Measurements from ENCODE around the gene KLF5.
"Not testable (repeated sequence)": the region's sequence is repeated elsewhere in the genome, so short reads cannot be mapped to it uniquely, and the experiment has no call there.

KLF5 gene

GRCh38 chr13:73058736-73059459, at the start of gene KLF5:
Gene KLF5 (plus strand): TSS chr13:73059005. CDS start chr13:73059328, 323 bp downstream.
- peak; percentile 93 to 95 for DNase-seq (ENCODE audit: low read depth in 2 of 2)

DNA sequence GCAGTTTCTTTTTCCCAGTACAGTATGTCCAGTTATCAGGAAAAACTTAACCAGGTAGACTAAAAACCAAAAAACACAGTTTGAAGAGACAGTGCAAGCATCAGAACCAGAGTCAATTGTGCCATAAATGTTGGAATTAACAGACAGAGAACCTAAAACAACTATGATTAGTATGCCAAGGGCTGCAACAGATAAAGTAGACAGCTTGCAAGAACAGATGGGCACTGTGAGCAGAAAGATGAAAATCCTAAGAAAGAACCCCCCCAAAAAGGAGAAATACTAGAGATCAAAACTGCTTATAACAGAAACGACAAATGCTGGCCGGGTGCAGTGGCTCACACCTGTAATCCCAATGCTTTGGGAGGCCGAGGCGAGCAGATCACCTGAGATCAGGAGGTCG, 47.1 kb upstream of the KLF5 start:
- no peak for DNase-seq (ENCODE audit: low read depth in 2 of 2)

DNA sequence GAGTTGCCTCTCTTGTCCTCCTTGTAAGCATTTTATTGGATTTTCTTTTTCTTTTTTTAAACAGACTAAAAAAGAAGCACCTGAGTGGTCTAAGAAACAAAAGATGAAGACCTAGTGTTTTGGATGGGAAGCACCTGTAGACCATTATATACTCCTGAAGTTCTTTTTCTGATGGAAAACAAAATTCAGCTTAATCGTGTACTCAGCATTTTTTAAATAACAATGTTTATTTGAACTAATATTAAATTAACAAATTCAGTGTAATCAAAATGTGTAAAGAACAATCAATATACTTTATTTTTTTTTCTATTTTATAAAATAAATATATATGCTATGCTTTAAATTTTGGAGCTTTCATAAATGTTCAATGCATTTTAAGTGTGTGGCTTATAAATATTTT, 43.0 kb upstream of the KLF5 start:
- no peak for DNase-seq (ENCODE audit: low read depth in 2 of 2)

DNA sequence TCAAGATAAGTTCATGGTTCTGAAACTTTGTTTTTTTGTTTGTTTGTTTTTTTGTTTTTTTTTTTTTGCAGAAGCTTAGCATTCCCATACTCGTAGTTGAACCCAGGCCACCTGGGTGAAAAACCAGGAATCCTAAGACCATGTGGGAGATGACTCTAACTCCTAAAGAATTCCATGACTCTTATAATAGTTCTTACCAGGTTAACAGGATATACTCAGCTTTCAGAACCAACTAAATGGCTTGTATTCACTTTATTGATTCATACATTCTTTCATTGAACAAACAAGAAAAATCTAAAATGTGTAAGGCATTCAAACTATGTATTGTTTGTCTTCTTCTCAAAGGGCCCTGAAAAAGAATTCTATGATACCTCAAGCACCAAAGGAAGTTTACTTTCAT, 40.5 kb upstream of the KLF5 start:
- no peak for DNase-seq (ENCODE audit: low read depth in 2 of 2)

GRCh38 chr13:73025217-73026012, 33.4 kb upstream of the KLF5 start:
- DNase-seq (ENCODE audit: low read depth in 2 of 2): no peak

DNA sequence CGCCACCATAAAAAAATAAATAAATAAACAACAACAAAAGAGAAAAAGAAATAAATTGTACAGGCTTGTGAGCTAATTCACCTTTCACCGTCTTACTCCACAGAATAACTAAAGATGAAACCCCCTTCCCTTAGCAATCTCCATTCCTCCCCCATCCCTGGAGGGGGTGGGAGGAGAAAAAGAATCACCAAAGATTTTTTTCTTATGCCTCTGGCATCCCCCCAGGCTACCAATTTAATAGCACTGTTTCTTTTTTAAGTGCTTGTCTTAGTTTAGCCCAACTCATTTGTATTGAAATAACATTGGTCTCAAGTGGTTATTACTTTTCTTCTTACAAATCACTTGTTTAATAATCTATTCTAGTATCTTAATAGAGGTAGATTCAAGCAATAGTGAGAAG, 23.9 kb upstream of the KLF5 start:
- no peak for DNase-seq (ENCODE audit: low read depth in 2 of 2)

DNA sequence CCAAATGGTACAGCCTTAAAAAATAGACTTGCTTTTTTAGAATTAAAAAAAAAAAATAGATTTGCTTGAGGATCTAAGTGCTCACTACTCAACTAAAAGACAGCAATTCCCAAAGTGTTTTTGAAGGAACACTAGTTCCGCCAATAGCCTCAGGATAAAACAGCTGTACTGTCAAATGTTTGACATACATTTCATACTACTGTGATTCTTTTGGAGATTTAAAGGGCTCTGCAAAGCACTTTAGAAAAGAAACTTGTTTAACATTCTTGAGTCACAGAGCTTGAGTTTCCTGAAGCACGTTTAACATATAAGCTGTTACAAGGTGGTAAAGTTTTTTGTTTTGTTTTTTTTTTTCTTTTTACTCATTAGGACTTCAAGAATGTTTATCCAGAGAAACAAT, 23.1 kb upstream of the KLF5 start:
- DNase-seq (ENCODE audit: low read depth in 2 of 2): no peak

GRCh38 chr13:73036566-73036965, 22.2 kb upstream of the KLF5 start:
- DNase-seq (ENCODE audit: low read depth in 2 of 2): no peak

DNA sequence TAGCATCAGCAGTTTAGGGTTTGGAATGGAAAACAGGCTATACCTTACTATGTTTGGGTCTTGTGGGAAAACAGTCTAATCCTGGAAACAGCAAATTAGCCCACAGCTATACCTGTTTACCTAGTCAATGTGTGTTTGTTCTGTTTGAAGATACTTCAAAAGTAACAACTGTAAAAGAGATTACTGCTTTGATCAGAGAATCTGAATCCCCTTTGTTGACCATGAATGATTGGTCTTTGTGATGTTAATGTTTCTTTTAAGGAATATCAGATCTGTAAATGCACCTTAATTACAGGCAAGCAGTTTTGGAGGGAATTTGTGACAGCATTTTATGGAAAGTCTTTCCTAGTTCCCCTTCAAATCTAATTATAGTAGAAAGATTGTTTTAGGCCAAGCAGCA, 20.7 kb upstream of the KLF5 start:
- DNase-seq (ENCODE audit: low read depth in 2 of 2): no peak

DNA sequence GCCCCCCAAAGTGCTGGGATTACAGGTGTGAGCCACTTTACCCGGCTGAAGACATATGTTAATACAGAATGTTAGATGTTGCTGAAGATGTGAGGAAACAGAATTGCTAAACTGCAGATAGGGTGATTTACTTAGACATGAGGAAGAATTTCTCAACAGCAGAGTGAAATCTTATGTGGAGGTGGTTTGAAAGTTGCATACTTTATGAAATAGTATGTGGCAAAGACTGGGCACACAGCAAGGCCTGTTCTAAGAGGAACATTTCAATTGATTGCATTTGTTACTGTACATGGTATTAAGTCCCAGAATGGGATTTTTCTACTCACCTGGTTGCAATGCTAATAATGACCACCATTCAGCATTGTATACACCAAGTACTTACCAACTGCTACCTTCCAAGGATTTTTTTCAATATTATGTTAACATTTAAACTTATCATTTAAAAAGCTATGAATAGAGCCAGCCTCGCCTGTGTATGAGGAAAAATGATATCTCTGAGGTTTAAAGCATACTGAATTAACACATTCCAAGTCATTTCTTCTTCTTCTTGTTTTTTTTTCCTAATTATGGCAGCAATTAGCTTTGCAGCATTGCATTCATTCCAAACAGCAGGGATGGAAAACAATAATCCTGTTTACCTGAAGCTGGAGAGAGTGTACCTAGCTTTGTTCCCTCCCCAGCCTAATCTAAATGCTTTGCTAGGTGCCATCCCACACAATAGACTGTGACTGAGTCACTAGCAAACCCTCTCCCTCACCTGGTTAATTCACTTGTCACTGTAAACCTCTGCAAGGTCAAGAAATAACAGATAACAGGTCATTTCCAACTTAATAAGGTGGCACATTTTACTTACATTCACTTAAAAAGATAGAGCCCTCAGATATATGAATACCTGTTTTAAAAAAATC, 19.4 kb upstream of the KLF5 start:
- no peak for DNase-seq (ENCODE audit: low read depth in 2 of 2)

GRCh38 chr13:73040484-73040883, 18.3 kb upstream of the KLF5 start:
- no peak for DNase-seq (ENCODE audit: low read depth in 2 of 2)

DNA sequence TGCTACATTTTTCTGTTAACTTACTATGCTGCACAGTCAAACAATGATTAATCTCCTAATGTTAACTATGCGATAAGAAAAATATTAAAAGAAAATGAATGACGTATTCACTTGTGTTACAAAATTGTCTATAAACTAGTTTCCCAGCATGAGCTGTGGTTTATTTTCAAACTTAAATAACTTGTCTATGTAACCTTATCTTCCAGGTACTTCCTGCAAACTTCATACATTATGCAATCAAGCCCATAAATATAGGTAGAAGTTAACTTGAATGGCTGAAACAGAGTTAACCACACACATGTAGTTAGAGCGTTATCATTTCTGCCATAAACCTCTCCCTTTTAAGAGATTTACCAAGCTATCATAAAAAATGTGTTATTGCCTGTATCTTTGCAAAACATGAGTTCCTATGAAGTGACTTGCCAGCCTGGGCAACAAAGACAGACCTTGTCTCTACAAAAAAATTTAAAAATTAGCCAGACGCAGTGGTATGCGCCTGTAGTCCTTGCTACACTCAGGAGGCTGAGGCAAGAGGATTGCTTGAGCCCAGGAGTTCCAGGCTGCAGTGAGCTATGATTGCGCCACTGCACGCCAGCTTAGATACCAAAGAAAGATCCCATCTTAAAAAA, 17.7 kb upstream of the KLF5 start:
- DNase-seq (ENCODE audit: low read depth in 2 of 2): no peak

DNA sequence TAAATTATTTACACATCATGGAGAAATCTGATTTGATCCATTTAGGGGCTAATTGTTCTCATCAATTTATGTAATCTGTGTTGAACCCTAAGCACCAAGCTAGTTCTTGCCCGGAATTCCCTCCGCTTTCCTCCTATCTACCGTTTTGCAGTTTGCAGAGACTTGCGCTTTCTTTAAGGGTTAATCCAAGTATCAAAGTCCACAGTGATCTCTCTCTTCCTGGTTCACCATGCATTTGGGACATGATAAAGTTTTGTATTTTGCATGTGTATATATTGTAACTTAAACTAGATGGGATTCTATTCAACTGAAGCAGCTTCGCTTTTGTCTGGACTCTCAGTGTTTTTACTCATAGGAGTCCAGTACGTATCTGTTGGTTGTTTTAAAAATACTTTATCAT, 13.8 kb upstream of the KLF5 start:
- no peak for DNase-seq (ENCODE audit: low read depth in 2 of 2)

- DNase-seq (ENCODE audit: low read depth in 2 of 2): not testable (repeated sequence)
Observed at GRCh38 chr13:73048615-73049014, 10.2 kb upstream of the KLF5 start.

DNA sequence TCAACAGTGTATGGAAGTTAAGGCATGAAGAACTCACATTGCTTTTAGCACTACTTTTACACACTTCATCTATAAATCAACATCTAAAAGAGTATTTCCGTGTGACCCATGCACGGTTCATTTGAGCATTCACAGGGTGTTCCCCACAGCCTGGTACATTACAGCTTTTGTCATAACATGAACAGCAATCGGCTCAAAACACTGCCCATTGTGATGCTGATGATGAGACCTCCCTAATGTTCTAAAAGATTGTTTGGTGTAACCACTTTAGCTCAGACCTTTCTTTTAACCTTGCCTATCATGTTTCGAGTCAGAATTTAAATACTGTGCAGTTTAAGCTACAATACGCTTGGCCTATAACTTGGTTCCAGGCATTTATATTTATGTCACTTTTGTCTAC, 4.1 kb upstream of the KLF5 start:
- DNase-seq (ENCODE audit: low read depth in 2 of 2): no peak

GRCh38 chr13:73055813-73056564, 2.8 kb upstream of the KLF5 start:
- DNase-seq (ENCODE audit: low read depth in 2 of 2): no peak

GRCh38 chr13:73056565-73056962, 2.2 kb upstream of the KLF5 start:
- DNase-seq (ENCODE audit: low read depth in 2 of 2): no peak

DNA sequence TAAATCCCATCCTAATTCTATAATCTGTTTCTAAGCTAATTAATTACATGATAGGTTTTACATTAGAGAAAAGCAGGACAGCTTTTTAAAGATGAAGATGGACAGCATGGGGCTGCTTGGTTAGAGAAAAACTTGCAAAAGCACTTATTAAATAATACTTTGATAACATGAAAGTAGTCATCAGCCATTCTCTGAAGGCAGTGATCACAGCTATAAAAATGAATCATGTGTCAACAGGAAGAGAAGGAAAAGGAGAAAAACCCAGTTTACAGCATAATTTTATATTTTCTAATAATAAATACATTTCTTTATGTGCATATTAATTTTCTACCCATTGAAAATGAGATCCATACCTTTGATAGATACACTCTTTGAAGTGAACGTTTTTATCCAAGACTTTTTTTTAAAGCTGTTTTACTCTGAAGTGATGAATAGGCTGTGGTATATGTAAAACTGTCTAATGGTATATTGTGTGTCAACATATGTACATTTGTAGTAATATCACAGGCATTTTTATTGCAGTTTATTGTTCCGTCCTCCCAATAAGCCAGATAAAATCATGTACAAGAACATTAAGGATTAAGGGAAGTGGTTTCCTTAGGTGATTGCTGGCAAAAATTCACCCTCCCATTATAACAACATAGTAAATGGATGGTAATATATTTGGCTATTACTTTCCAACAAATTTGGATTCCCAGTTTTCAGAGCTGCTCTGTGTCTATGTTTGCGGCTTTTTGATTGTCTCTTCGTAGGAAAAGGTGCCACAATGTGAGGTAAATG, 1.3 kb upstream of the KLF5 start:
- DNase-seq (ENCODE audit: low read depth in 2 of 2): no peak

DNA sequence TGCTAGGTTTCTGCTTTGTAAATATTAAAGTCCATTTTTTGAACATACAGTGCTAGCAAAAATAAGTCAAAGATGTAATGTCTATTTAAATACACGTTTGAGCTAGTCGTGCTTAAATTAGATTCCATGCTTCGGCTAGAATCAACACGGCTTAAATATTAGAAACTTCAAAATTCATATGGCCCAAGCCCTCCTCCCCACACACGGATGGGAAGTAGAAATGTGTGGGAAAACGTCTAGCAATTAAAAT, 816 bp upstream of the KLF5 start:
- DNase-seq (ENCODE audit: low read depth in 2 of 2): no peak

DNA sequence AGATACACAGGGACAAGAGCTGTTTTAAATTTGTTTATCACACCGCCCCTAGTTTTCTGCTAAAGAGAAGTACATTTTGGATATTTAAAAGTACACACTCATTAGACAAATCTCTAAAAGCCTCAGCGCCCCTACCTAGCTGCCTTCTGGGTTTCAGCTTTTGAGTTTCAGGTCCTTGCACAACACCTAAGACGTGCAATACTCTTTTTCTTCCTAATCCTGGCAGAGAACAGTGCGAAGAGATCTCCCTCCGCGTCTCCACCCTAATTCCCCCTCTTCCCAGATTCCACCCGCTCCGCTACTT, 421 bp upstream of the KLF5 start:
- no peak for DNase-seq (ENCODE audit: low read depth in 2 of 2)

All from stimulated activated CD8-positive, alpha-beta memory T cell treated with anti-CD3 and anti-CD28 coated beads, Interleukin-2, amount 100 ng/mL, for 48 hours (primary cell).